ENCODE measurements around the gene LMTK3.
A peak's percentile ranks its signal among the peaks of the same experiment; 100 is the strongest.

LMTK3 gene

DNA sequence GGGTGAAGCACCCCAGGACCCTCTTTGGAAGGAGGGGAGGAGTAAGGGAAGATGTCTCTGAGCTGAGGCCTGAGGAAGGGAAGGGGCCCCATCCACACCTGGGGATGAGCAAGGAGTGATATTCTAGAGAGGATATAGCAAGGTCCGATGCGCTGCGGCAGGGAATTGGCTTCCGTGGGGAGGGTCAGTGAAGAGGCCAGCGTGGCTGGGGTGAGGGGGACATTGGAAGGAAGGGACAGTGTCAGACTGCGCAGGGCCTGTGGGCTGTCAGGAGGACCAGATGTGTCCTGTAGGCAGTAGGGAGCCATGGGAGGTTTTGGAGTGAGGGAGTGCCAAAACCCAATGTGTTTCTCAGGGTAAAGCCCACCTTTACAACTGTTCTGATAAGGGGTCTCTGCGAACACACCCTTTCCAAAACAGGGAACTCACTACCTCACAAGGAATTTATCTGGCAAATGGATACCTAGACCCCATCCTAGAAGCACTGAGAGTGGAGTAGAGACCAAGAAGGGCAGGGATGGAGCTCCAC lies 3.7 kb downstream of the LMTK3 start:
- no peak overlapping the region for H3K4me3 ChIP-seq (ENCODE audit: low read length in 2 of 2)
- H3K27ac ChIP-seq (ENCODE audit: low read depth in 2 of 2, low read length in 2 of 2): no peak overlapping the region
- no peaks in the 10 kb centered on the region for H3K9me3 ChIP-seq (ENCODE audit: control insufficient read depth in 2 of 2, low read length in 2 of 2)
- H3K27me3 ChIP-seq (ENCODE audit: control insufficient read depth in 2 of 2, insufficient read depth in 2 of 2, low read length in 2 of 2): peaks cover 17 to 35% of the 10 kb centered on the region in 2 donors
- H3K36me3 ChIP-seq (ENCODE audit: control insufficient read depth in 2 of 2, insufficient read depth in 2 of 2, low read length in 2 of 2): no peaks in the 10 kb centered on the region
- peaks cover 0 to 4% of the 10 kb centered on the region in 2 donors for H3K4me1 ChIP-seq (ENCODE audit: control insufficient read depth in 2 of 2, insufficient read depth in 2 of 2, low read length in 2 of 2)
- H3K9ac ChIP-seq (ENCODE audit: low read depth in 1 of 2, low read length in 2 of 2): no peak overlapping the region

DNA sequence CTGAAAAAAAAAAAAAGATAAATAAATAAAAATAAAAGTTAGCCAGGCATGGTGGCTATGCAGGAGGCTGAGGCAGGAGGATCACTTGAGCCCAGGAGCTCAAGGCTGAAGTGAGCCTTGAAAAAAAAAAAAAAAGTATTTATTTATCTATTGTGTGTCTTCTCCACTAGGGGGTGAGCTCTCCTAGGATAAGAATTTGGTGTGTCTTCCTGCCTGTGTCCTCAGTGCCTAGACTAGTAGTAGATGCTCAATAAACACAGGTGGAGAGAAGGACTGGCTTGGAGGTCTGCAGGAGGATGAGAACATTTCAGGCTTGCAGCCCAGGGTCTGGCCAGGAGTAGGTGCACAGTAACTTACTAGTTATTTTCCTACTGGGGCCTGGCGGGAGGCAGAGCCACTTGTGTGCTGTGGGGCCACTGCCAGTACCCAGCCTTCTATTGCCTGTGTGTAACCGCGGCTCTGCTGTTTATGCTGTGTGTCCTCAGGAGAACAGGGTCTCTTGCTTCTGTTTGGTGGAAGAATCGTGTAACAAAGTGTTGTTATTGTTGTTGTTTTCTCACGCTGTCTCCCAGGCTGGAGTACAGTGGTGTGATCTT lies 5.4 kb downstream of the LMTK3 start:
- H3K4me1 ChIP-seq (ENCODE audit: control insufficient read depth in 2 of 2, insufficient read depth in 2 of 2, low read length in 2 of 2): peaks cover 0 to 3% of the 10 kb centered on the region in 2 donors

DNA sequence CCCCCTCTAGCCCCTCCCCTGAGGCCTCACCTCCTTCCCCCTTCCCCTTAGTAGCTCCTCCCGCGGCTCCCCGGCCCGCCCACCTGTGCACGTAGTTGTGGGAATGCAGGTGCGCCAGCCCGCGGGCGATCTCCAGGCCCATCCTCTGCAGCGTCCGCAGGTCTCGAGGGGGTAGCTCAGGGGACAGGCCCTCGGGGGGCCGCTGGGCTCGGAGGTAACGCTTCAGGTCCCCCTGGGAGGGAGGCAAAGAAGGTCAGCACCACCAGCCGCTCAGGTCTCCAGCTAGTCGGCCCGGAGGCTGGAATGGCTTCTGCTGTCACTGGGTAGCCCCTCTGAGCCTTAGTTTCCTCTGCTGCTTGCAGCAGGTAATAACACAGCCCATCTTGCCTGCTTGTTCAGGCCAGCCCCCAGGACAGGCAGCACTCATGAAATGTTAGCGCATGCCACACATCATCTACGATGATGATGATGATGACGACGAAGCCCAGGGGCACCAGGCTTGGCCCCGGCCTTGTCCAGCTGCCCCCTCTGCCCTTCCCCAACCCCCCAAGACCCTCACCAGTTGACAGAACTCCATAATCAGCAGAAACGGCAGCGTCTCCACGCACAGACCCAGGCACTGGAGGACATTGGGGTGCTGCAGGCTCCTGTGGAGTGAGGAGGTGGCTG lies 9.2 kb downstream of the LMTK3 start:
- no peaks in the 10 kb centered on the region for H3K36me3 ChIP-seq (ENCODE audit: control insufficient read depth in 2 of 2, insufficient read depth in 2 of 2, low read length in 2 of 2)
- no peak overlapping the region for H3K27ac ChIP-seq (ENCODE audit: low read depth in 2 of 2, low read length in 2 of 2)
- no peaks in the 10 kb centered on the region for H3K9me3 ChIP-seq (ENCODE audit: control insufficient read depth in 2 of 2, low read length in 2 of 2)
- H3K27me3 ChIP-seq (ENCODE audit: control insufficient read depth in 2 of 2, insufficient read depth in 2 of 2, low read length in 2 of 2): peaks cover 4 to 24% of the 10 kb centered on the region in 2 donors
- H3K4me1 ChIP-seq (ENCODE audit: control insufficient read depth in 2 of 2, insufficient read depth in 2 of 2, low read length in 2 of 2): peaks cover 0 to 3% of the 10 kb centered on the region in 2 donors
- H3K9ac ChIP-seq (ENCODE audit: low read depth in 1 of 2, low read length in 2 of 2): no peak overlapping the region
- peak overlapping the region in 1 of 2 donors; percentile 22 for H3K4me3 ChIP-seq (ENCODE audit: low read length in 2 of 2)

More for the DNA sequence above, 5.4 kb downstream of the LMTK3 start:
- Histone ChIP-seq H3K9ac (ENCODE audit: low read depth in 1 of 2, low read length in 2 of 2) (no peak overlapping the region), H3K36me3 (ENCODE audit: control insufficient read depth in 2 of 2, insufficient read depth in 2 of 2, low read length in 2 of 2) (no peaks in the 10 kb centered on the region), H3K27me3 (ENCODE audit: control insufficient read depth in 2 of 2, insufficient read depth in 2 of 2, low read length in 2 of 2) (peaks cover 6 to 29% of the 10 kb centered on the region in 2 donors), H3K4me3 (ENCODE audit: low read length in 2 of 2) (no peak overlapping the region), H3K9me3 (ENCODE audit: control insufficient read depth in 2 of 2, low read length in 2 of 2) (no peaks in the 10 kb centered on the region), H3K27ac (ENCODE audit: low read depth in 2 of 2, low read length in 2 of 2) (no peak overlapping the region)

DNA sequence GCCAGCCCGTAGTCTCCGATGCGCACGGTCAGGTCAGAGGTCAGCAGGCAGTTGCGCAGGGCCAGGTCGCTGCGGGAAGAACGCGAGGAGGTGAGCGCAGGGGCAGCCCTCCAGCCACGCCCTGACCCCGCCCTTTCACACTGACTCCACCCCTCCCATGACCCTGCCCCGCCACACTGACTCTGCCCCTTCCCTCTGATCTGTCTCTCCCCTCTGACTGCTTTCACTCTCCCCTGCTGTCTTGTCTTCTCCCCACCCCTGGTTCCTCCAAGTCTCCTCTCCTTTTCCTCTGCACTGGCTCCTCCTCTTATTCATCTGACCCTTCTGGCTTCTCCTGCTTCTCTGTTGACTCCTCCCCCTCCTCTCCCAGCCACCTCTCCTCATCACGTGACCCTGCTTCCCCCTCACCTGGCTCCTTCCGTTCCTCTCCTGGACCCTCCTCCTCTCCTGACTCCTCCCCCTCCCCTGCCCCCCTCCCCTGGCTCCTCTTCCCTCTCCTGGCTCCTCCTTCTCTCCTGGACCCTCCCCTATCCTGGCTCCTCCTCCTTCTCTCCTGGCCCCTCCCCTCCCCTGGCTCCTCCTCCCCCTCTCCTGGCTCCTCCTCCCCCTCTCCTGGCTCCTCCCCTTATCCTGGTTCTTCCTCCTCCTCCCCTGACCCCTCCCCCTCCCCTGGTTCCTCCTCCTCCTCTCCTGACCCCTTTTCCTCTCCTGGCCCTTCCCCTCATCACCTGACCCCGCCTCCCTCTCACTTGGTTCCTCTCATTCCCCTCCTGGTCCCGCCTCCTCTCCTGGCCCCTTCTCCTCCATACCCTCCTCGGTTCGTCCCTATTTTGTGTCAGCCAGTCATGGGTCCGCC lies 9.9 kb downstream of the LMTK3 start:
- H3K4me1 ChIP-seq (ENCODE audit: control insufficient read depth in 2 of 2, insufficient read depth in 2 of 2, low read length in 2 of 2): peaks cover 0 to 3% of the 10 kb centered on the region in 2 donors
- H3K9me3 ChIP-seq (ENCODE audit: control insufficient read depth in 2 of 2, low read length in 2 of 2): no peaks in the 10 kb centered on the region
- no peaks in the 10 kb centered on the region for H3K36me3 ChIP-seq (ENCODE audit: control insufficient read depth in 2 of 2, insufficient read depth in 2 of 2, low read length in 2 of 2)
- H3K4me3 ChIP-seq (ENCODE audit: low read length in 2 of 2): peak overlapping the region in 1 of 2 donors; percentile 57
- peak overlapping the region in 1 of 2 donors; percentile 41 for H3K9ac ChIP-seq (ENCODE audit: low read depth in 1 of 2, low read length in 2 of 2)
- H3K27me3 ChIP-seq (ENCODE audit: control insufficient read depth in 2 of 2, insufficient read depth in 2 of 2, low read length in 2 of 2): peaks cover 4 to 24% of the 10 kb centered on the region in 2 donors
- H3K27ac ChIP-seq (ENCODE audit: low read depth in 2 of 2, low read length in 2 of 2): peak overlapping the region in 1 of 2 donors; percentile 32

DNA sequence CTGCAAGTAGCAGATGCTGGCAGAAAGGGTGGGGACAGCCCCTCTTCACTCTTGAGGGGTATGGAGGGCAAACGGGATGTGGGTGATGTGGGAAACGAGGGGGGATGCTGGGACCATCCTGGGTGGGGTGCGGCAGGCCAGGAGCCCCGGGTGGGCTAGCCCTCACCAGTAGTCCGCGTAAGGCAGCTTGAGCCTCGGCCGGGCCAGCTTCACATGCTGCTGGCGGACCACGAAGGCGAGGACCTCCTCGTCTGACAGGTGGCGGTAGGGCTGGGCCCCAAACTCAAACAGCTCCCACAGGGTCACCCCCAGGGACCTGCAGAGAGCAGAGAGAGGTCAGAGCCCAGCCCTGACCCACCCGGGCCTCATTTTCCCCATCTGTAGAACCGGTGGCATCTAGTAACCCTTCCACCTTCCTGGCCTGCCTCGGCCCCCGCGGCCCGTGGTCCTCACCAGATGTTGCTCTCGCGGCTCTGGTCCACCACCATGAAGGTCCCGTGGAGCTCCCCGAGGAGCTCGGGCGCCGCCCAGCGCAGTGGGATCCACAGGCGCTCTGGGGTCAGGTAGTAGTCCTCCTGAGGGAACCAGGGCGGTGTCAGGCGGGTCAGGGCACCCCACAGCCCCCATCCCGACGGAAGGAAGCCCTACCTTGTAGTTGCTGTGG lies 10.7 kb downstream of the LMTK3 start:
- peaks cover 0 to 3% of the 10 kb centered on the region in 2 donors for H3K4me1 ChIP-seq (ENCODE audit: control insufficient read depth in 2 of 2, insufficient read depth in 2 of 2, low read length in 2 of 2)
- H3K27me3 ChIP-seq (ENCODE audit: control insufficient read depth in 2 of 2, insufficient read depth in 2 of 2, low read length in 2 of 2): peaks cover 4 to 24% of the 10 kb centered on the region in 2 donors
- peak overlapping the region in 1 of 2 donors; percentile 57 for H3K4me3 ChIP-seq (ENCODE audit: low read length in 2 of 2)
- no peaks in the 10 kb centered on the region for H3K36me3 ChIP-seq (ENCODE audit: control insufficient read depth in 2 of 2, insufficient read depth in 2 of 2, low read length in 2 of 2)
- H3K9me3 ChIP-seq (ENCODE audit: control insufficient read depth in 2 of 2, low read length in 2 of 2): no peaks in the 10 kb centered on the region
- no peak overlapping the region for H3K27ac ChIP-seq (ENCODE audit: low read depth in 2 of 2, low read length in 2 of 2)
- H3K9ac ChIP-seq (ENCODE audit: low read depth in 1 of 2, low read length in 2 of 2): peak overlapping the region in 1 of 2 donors; percentile 41

GRCh38 chr19:48499316-48500090 lies 12.1 kb downstream of the LMTK3 start:
- Histone ChIP-seq H3K9me3 (ENCODE audit: control insufficient read depth in 2 of 2, low read length in 2 of 2) (no peaks in the 10 kb centered on the region), H3K36me3 (ENCODE audit: control insufficient read depth in 2 of 2, insufficient read depth in 2 of 2, low read length in 2 of 2) (no peaks in the 10 kb centered on the region), H3K4me1 (ENCODE audit: control insufficient read depth in 2 of 2, insufficient read depth in 2 of 2, low read length in 2 of 2) (peaks cover 0 to 6% of the 10 kb centered on the region in 2 donors), H3K4me3 (ENCODE audit: low read length in 2 of 2) (no peak overlapping the region), H3K27me3 (ENCODE audit: control insufficient read depth in 2 of 2, insufficient read depth in 2 of 2, low read length in 2 of 2) (peaks cover 4 to 24% of the 10 kb centered on the region in 2 donors), H3K27ac (ENCODE audit: low read depth in 2 of 2, low read length in 2 of 2) (no peak overlapping the region), H3K9ac (ENCODE audit: low read depth in 1 of 2, low read length in 2 of 2) (no peak overlapping the region)

DNA sequence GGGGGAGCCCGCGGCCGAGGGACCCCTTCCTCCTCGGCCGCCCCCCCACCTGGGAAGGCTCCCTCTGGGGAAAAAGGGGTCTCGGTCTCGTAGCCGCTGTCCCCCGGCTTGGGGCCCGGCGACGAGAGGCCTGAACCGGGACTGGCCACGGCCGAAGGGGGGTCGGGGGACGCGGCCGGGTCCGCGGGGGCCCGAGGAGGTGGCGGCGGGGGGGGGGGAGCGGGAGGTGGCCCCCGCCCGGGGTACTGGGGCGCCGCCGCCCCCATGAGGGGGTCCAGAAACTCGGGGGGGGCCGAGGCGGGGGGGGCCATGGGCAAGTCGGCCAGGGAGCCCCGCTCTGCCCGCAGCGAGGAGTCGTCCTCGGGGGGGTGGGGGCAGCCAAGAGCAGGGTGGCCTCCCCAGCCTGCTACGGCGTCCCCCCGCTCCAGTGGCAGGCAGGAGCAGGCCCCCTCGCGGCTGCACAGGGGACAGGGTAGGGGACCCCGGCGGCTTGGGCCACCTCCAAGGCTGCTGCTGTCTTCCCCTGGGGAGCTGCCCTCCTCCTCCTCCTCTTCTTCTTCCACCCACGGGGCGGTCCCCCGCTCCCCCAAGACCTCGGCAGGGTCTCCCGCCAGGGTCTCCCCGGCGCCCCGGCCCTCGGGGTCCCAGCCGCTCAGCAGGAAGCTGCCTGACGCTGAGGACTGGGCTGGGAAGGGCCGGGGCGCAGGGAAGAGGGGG lies 12.9 kb downstream of the LMTK3 start:
- Histone ChIP-seq H3K9ac (ENCODE audit: low read depth in 1 of 2, low read length in 2 of 2) (no peak overlapping the region), H3K4me1 (ENCODE audit: control insufficient read depth in 2 of 2, insufficient read depth in 2 of 2, low read length in 2 of 2) (peaks cover 3 to 11% of the 10 kb centered on the region in 2 donors), H3K4me3 (ENCODE audit: low read length in 2 of 2) (no peak overlapping the region), H3K36me3 (ENCODE audit: control insufficient read depth in 2 of 2, insufficient read depth in 2 of 2, low read length in 2 of 2) (no peaks in the 10 kb centered on the region), H3K27ac (ENCODE audit: low read depth in 2 of 2, low read length in 2 of 2) (no peak overlapping the region), H3K9me3 (ENCODE audit: control insufficient read depth in 2 of 2, low read length in 2 of 2) (no peaks in the 10 kb centered on the region), H3K27me3 (ENCODE audit: control insufficient read depth in 2 of 2, insufficient read depth in 2 of 2, low read length in 2 of 2) (peaks cover 4 to 27% of the 10 kb centered on the region in 2 donors)

- no peaks in the 10 kb centered on the region for H3K36me3 ChIP-seq (ENCODE audit: control insufficient read depth in 2 of 2, insufficient read depth in 2 of 2, low read length in 2 of 2)
- H3K9ac ChIP-seq (ENCODE audit: low read depth in 1 of 2, low read length in 2 of 2): no peak overlapping the region
- H3K9me3 ChIP-seq (ENCODE audit: control insufficient read depth in 2 of 2, low read length in 2 of 2): no peaks in the 10 kb centered on the region
- no peak overlapping the region for H3K4me3 ChIP-seq (ENCODE audit: low read length in 2 of 2)
- H3K27ac ChIP-seq (ENCODE audit: low read depth in 2 of 2, low read length in 2 of 2): no peak overlapping the region
- peaks cover 4 to 27% of the 10 kb centered on the region in 2 donors for H3K27me3 ChIP-seq (ENCODE audit: control insufficient read depth in 2 of 2, insufficient read depth in 2 of 2, low read length in 2 of 2)
- H3K4me1 ChIP-seq (ENCODE audit: control insufficient read depth in 2 of 2, insufficient read depth in 2 of 2, low read length in 2 of 2): peaks cover 3 to 11% of the 10 kb centered on the region in 2 donors
These were observed 13.7 kb downstream of the LMTK3 start for GRCh38 chr19:48497728-48498594.

Measured in mucosa of rectum (tissue), 2 donors.